ENCODE data around the gene LDLRAD4. TPM values are rescaled to one million over a fixed set of nuclear protein-coding genes. Genes with fewer than 3 reads are reported as not detected.

LDLRAD4 gene
- total and polyA plus RNA-seq, 9 of the 15 experiments (the other 6 are each of a cell fraction or from before 2014, with no cell fraction given): 0.01 TPM; not detected in 8

DNA sequence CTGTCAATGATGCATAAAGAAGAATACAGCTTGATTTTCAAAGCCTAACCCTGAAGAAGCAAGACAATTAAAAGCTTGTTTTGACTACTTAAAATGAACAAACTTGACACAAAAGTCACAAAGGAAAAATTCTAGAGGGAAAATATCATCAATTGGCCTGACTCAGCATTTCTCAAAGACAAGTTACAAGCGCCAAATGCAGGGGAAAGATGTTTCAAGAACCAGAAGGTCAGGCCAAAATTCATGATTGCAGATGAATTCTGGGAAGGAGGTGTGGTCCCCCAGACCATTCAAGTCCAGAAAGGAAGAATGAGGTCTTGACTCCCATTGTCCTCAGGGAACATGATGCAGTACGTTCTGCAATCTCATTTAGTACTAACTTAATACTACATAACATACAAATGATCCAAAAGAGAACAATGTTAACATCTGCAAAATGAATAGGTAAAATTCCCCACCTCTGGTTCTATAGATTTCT is 443.3 kb downstream of the LDLRAD4 start:
- in situ Hi-C loops (cut with MboI): no loop called here
- H3K9ac ChIP-seq (ENCODE audit: insufficient read depth in 1 of 2, low read depth in 2 of 2, low read length in 2 of 2): no peak overlapping the region
- no peaks in the 10 kb centered on the region for H4K20me1 ChIP-seq (replicated peaks; ENCODE audit: control insufficient read depth, insufficient read depth, low read length)
- DNase-seq (ENCODE audit: extremely low read depth in 1 of 4, low spot score in 3 of 4) (no peak), ATAC-seq (no peak), FAIRE-seq (no peak)
- ChIA-PET POLR2A (no interaction called here), CTCF (ENCODE audit: low intra/inter-chr PET ratio) (no interaction called here)
- H3K27ac ChIP-seq (ENCODE audit: extremely low read depth, low read depth, low read length): no peak overlapping the region
- H3K36me3 ChIP-seq (ENCODE audit: control insufficient read depth, insufficient read depth, low read length): peaks cover 40% of the 10 kb centered on the region
- no TSS peak for BruUV-seq (replicated peaks)
- WGBS (ENCODE audit: insufficient coverage, low coverage, missing lambda C conversion rate): 62% methylated on average over 2 of the region's 2 CpGs
- no peaks in the 10 kb centered on the region for H3K9me1 ChIP-seq (ENCODE audit: control insufficient read depth, insufficient read depth, low read length)
- H3K4me1 ChIP-seq (replicated peaks in 1 of 2; ENCODE audit: control insufficient read depth in 2 of 2, insufficient read depth in 2 of 2, low read length in 2 of 2): no peaks in the 10 kb centered on the region
- intact Hi-C loops (cut with micrococcal nuclease): loop anchor here (10.0 kb wide), 1 partner anchor 57 kb away; no protein-coding TSS in a partner anchor
- H3K4me3 ChIP-seq: no peak overlapping the region
- no peaks in the 10 kb centered on the region for H3K9me3 ChIP-seq (replicated peaks; ENCODE audit: control insufficient read depth, insufficient read depth, low read depth, low read length)
- H2AFZ ChIP-seq (ENCODE audit: low read depth, low read length): no peak overlapping the region
- H3K27me3 ChIP-seq (ENCODE audit: control insufficient read depth in 2 of 2, insufficient read depth in 2 of 2, low read length in 2 of 2): no peaks in the 10 kb centered on the region
- H3K4me2 ChIP-seq (ENCODE audit: insufficient read depth, low read length): no peak overlapping the region
- no peaks in the 10 kb centered on the region for H3K79me2 ChIP-seq (ENCODE audit: control insufficient read depth, insufficient read depth, low read length)
- TF ChIP-seq ZNF551 (CRISPR knock-in tag; IDR thresholded peaks at IDR 0.05) (no peak), ID3 (CRISPR knock-in tag; IDR thresholded peaks at IDR 0.05) (no peak), ID3 (tag; IDR thresholded peaks at IDR 0.05) (no peak), ZNF134 (CRISPR knock-in tag; conservative IDR thresholded peaks at IDR 0.05) (no peak), KLF10 (CRISPR knock-in tag; IDR thresholded peaks at IDR 0.05) (no peak), VEZF1 (CRISPR knock-in tag; IDR thresholded peaks at IDR 0.05) (no peak), NFE2 (IDR thresholded peaks at IDR 0.05; ENCODE audit: low read depth) (peak; percentile 34; the same call in 1 of the 2 replicates), SPI1 (IDR thresholded peaks at IDR 0.05; ENCODE audit: borderline replicate concordance, low read depth, low read length) (no peak), HEY1 (CRISPR knock-in tag; IDR thresholded peaks at IDR 0.05; ENCODE audit: borderline replicate concordance) (no peak), HOXB6 (CRISPR knock-in tag; IDR thresholded peaks at IDR 0.05; ENCODE audit: borderline replicate concordance) (no peak), ZC3H4 (CRISPR knock-in tag; IDR thresholded peaks at IDR 0.05; ENCODE audit: borderline replicate concordance) (no peak), NFYB (IDR thresholded peaks at IDR 0.05; ENCODE audit: extremely low read depth, insufficient read length) (no peak), DNMT1 (IDR thresholded peaks at IDR 0.05) (no peak), COPS2 (conservative IDR thresholded peaks at IDR 0.05) (no peak), E2F4 (CRISPR knock-in tag; IDR thresholded peaks at IDR 0.05; ENCODE audit: low read depth) (no peak), NFXL1 (CRISPR knock-in tag; IDR thresholded peaks at IDR 0.05) (no peak), ZNF384 (IDR thresholded peaks at IDR 0.05; ENCODE audit: low read depth, low read length) (no peak), ELF2 (CRISPR knock-in tag; IDR thresholded peaks at IDR 0.05) (no peak), PHTF2 (CRISPR knock-in tag; IDR thresholded peaks at IDR 0.05) (no peak)
- TF ChIP-seq, protein P1, sequence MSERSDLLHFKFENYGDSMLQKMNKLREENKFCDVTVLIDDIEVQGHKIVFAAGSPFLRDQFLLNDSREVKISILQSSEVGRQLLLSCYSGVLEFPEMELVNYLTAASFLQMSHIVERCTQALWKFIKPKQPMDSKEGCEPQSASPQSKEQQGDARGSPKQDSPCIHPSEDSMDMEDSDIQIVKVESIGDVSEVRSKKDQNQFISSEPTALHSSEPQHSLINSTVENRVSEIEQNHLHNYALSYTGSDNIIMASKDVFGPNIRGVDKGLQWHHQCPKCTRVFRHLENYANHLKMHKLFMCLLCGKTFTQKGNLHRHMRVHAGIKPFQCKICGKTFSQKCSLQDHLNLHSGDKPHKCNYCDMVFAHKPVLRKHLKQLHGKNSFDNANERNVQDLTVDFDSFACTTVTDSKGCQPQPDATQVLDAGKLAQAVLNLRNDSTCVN (CRISPR knock-in tag; IDR thresholded peaks at IDR 0.05): no peak

Measured in K562 (cell line).